Dedifferentiated amniotic fluid mesenchymal stem cell (primary cell): Measurements from ENCODE around the gene CNP.
"Not testable (repeated sequence)": the region's sequence is repeated elsewhere in the genome, so short reads cannot be mapped to it uniquely, and the experiment has no call there.

Source experiments
- DNase-seq: peaks from one replicate; pipeline ENCODE4 v3.0.0-alpha.2; 2016; ENCODE audit errors: extremely low spot score

CNP gene

DNA sequence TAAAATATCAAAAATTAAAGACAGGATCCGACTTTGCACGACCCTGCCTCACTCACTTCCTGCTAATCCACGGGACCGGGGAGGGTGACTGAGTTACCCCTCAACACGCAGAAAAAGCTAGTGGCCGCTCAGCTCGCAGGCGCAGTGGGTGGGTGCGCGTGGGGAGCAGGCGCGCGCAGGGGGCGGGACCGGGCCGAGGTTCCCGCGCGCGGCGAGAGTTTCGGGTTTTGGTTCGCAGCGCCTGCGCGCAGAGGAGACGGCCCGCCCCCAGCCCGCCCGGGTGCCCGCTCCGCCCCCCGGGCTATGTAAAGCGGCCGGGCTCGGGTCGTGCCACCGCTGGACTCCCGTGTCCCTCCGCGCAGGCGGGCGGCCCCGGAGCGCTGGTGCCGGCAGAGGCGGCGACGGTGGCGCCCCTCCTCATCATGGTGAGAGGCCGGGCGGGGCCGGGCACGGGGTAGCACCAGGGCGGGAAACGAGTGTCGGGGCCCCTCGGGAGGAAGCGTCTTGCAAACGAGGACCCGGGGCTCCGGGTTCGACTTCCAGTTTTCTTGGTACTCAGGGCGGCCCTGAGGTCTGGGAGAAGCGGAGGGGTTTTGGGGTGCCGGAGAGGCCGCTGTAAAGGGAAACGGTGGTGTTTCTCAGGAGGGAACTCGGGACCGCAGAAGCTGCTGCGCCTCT lies at the start of gene CNP:
Gene CNP, plus strand, starts transcription at position 333 of the 678 bp plus-strand sequence. Its CDS starts 90 bp downstream, at position 423.
- peak; percentile 86 for DNase-seq

- peak; percentile 52 for DNase-seq
Measured at GRCh38 chr17:41917192-41917591, 49.4 kb upstream of the CNP start.

GRCh38 chr17:41917679-41918313 lies 48.8 kb upstream of the CNP start:
- DNase-seq = no peak

DNA sequence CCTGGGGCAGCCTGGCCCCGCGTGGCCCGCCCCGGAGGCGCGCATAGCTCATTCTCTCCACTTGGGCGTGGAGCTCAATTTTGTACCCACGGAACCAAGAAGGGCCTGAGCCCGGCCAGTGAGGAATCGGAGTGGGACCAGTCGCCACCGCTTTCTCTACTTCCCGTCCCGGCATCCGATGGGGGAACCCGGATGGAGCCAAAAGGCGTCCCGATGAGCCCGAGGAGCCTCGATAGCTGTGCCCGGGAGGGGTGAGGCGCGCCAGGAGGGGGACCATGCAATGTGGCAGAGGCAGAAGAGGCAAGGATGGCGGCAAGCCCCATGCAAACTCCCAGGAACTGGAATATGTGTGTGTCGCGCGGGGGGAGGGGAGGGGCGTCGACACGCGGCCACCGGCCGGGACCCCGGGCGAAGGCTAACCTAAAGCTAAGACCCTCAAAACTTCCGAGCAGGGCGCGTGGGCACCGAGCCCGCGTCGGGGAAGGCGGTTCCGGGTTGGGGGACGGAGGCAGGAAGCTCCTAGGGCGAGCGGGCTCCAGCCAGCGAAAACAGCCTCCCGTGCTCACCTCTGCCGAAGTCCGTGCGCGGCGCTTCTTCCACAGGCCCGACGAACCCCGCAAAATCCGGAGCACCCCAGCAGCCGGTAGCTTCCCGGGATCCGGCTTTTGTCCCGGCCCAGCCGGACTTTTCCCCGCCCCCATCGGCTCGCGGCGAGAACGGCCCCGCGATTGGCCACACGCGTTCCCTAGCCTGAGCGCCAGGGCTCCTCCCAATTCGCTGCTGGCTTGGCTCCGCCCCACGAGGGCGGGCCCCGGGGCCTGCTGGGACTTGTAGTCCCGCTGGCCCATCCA lies 48.1 kb upstream of the CNP start, which contains the start of gene ACLY:
Gene ACLY, minus strand, starts transcription at position 638 of the 851 bp plus-strand sequence. CDS start 5,078 bp downstream, outside the sequence.
- peak; percentile 95 for DNase-seq

DNA sequence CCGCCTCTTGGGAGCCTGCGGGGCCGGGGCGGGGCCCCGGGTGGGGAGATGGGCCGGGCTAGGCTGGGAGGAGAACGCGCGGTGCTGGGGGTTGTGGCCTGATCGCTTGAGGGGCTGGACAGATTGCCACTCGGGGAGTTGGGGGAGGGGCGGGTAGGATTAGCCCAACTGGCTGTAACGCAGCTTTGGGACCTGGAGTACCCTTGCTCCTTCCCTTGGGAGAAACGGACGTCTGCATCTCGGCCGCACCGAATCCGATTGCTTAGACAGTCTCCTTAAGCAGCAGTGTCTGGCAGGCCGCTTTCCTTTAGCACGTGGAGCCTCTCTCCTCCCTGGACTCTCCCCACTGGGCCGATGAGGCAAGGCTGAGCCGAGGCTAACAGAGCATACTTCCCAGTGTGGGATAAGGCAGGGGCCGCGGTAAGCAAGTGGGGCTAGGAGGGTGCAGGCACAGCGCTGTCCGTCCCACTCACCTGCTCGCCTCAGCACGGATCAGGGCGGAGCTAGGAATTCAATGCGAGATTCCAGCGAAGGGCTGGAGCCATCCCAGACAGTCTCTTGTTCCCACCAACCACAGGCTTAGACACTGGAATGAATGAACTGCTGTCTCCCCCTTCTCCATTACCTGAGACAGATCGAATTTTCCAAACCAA lies 47.3 kb upstream of the CNP start:
- peak; percentile 29 for DNase-seq

DNA sequence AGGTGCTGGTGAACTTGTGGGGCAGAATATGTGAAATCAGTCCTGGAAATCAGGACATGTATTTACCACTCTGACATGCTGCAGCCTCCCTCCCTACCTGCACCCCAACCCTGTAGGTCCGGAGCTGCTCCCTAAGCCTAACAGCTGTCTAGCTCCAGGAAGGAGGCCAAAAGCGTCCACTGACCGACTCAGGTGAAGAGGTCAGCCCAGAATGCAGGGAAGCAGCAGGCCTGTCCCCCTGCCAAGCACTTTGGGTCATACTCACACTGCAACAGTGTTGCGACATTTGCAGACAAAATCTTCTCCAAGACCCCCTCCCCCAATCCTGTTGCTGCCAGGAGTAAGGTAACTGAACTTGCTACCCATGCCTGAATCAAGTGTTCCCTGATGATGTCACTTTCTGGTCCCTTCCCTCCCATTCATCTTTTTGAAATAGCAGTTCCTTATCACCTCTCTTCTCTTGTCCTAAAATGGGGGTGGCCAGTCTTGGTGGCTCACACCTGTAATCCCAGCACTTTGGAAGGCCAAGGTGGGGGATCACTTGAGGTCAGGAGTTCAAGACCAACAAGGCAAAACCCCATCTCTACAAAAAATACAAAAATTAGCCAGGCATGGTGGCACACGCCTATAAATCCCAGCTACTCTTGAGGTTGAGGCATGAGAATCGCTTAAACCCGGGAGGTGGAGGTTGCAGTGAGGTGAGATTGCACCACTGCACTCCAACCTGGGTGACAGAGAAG lies 46.6 kb upstream of the CNP start:
- no peak for DNase-seq

DNA sequence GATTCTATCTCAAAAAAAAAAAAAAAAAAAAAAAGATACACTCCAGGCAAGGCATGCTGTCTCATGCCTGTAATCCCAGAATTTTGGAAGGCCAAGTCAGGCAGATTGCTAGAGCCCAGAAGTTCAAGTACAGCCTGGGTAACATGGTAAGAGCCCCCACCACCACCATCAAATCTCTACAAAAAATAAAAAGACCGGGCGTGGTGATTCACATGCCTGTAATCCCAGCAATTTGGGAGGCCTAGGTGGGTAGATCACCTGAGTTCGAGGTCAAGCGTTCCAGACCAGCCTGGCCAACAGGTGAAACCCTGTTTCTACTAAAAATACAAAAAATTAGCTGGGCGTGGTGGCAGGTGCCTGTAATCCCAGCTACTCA lies 46.0 kb upstream of the CNP start:
- no peak for DNase-seq

- no peak for DNase-seq
Measured at GRCh38 chr17:41925991-41926590, 40.5 kb upstream of the CNP start.

DNA sequence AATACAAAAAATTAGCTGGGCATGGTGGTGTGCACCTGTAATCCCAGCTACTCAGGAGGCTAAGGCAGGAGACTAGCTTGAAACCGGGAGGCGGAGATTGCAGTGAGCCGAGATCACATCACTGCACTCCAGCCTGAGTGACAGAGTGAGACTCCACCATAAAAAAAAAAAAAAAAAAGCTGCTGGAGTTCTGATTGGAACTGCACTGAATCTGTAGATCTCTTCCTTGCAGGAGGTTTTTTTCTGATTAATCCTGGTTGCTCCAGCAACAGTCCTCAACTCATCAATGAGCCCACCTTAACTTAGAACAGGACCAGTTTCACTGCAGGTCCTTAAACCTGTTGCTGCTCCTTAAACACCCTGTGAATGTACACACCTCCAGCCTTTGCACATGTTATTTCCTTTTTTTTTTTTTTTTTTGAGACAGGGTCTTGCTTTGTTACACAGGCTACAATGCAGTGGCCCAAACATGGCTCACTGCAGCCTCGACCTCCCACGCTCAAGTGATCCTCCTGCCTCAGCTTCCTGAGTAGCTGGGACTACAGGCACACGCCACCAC lies 37.8 kb upstream of the CNP start:
- no peak for DNase-seq

GRCh38 chr17:41930009-41930832 lies 36.4 kb upstream of the CNP start, which contains the start of gene ODAD4:
ODAD4 (plus strand) TSS chr17:41930617; CDS start chr17:41930724, 107 bp downstream.
- peak; percentile 98 for DNase-seq

- not testable (repeated sequence) for DNase-seq
Measured at GRCh38 chr17:41930833-41931156, 35.8 kb upstream of the CNP start.

DNA sequence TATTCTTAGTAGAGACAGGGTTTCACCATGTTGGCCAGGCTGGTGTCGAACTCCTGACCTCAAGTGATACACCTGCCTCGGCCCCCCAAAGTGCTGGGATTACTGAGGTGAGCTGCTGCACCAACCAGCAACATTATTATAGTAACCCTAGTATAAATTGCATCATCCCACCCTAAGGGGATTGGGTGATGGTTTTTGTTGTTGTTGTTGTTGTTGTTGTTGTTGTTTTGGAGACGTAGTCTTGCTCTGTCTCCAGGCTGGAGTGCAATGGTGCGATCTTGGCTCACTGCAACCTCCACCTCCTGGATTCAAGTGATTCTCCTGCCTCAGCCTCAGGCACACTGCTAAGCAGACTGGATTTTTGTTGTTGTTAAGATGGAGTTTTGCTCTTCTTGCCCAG lies 34.9 kb upstream of the CNP start:
- DNase-seq = not testable (repeated sequence)

DNA sequence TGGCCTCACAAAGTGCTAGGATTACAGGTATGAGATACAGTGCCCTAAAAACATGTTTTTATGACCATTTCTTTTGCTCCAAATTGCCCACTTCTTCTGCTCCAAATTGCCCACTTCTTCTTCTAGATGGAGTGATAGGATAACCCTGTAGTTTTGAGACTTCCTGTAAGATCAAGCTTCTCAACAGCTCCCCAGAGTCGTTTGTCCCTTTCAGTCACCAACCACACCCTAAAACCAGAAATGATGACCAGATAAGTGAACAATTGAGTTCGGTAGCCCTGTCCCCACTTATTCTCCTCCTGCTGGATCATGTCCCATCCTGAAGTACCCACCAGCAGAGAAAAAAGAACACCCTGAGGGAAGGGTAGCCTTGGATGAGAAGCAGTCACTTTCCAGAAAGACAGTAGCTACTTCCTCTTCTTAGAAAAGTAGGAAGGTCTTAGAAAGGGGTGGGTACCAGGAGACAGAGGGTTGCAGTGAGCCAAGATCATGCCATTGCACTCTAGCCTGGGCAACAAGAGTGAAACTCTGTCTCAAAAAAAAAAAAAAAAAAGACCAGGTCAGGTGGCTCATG lies 33.7 kb upstream of the CNP start:
- no peak for DNase-seq

GRCh38 chr17:41935641-41936040 lies 31.0 kb upstream of the CNP start:
- DNase-seq = no peak

- DNase-seq = no peak
Measured at GRCh38 chr17:41937970-41938954, 28.3 kb upstream of the CNP start.

- no peak for DNase-seq
Measured at GRCh38 chr17:41939044-41939692, 27.4 kb upstream of the CNP start.

DNA sequence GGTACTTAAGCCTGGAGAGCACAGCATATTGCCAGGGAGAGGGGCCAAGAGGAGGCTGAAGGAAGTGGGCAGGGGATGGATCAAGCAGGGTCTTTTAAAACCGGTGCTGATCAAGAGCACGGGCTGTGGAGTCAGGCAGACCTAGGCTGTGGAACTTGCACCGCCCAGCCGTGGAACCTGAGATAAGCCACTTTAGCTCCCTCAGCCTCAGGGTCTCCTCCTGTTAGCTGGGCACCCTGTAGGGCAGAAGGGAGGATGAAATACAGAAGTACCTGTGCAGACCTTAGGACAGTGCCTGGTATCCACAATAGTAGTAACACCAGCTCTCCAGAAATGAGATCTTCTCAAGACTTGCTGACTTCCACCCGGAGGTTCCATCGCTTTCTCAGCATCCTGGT lies 26.9 kb upstream of the CNP start:
- DNase-seq = no peak

DNA sequence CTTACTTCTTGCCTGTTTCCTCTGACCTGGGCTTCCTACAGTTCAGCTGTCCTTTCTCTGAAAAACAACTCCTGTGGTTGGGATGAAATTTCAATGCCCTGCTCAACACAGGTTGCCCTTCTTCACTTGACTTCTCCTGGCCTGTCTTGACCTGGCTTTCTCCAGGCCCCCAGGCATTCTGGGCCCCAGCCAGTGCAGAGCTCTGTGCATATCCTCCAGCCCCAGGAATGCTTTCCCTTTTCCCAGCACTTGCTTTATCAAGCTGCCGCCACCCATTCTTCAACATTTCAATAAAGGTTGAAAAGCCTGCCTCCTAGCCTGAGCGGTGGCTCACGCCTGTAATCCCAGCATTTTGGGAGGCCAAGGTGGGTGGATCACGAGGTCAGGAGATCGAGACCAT lies 25.4 kb upstream of the CNP start:
- no peak for DNase-seq
